Endothelial cell of umbilical vein (primary cell): Measurements from ENCODE around the gene KIF1C. TPM values are rescaled to one million over a fixed set of nuclear protein-coding genes. Genes with fewer than 3 reads are reported as not detected.

Experiments
- BruUV-seq: library from RNA; stranded (reverse); fragments of 400-500 nt; replicated peaks from 2 replicates; lab custom pipeline; 2021; lab: Mats Ljungman, UMichigan
- CTCF ChIA-PET: fragments of 300-600, 350-600 bp; sonication (Branson Sonifier 250); formaldehyde crosslinking; loops from one replicate; lab custom pipeline; 2021; ENCODE audit warnings: antibody characterized with exemption, inconsistent platforms; lab: Charles Lee
- POLR2A ChIA-PET: fragments of 300-600, 350-600 bp; sonication (Branson Sonifier 250); formaldehyde crosslinking; loops from one replicate; lab custom pipeline; 2021; ENCODE audit warnings: antibody characterized with exemption, inconsistent platforms; lab: Charles Lee
- DNase-seq: peaks from one replicate; pipeline ENCODE4 v3.0.0-alpha.2; 2011; ENCODE audit warnings: low read depth, low spot score
- FAIRE-seq: peaks from 2 replicates; lab custom pipeline; 2011; peaks lifted over from hg19 to GRCh38; lab: Jason Lieb, UNC
- H2AFZ ChIP-seq: 2 replicates; pipeline ENCODE4 v1.6.0; 2012; ENCODE audit warnings: low read depth, low read length, control low read depth, inconsistent platforms
- H3K27ac ChIP-seq: 2 replicates; pipeline ENCODE4 v1.5.1; 2011; ENCODE audit warnings: low read depth, mild to moderate bottlenecking, control low read depth, low read length, moderate library complexity; ENCODE audit not compliant: insufficient read depth
- H3K27me3 ChIP-seq, 2 experiments: 2 replicates each; pipeline versions ENCODE4 v1.6.0 to v1.6.1; 2011; ENCODE audit warnings: low read length in 2 of 2, mixed read lengths in 1 of 2; ENCODE audit not compliant: control insufficient read depth in 2 of 2, insufficient read depth in 2 of 2
- H3K36me3 ChIP-seq, 2 experiments: 2 replicates in 1 of 2; 3 replicates in 1 of 2; pipeline ENCODE4 v1.5.1; 2011; ENCODE audit warnings: low read length in 2 of 2, mild to moderate bottlenecking in 1 of 2, moderate library complexity in 1 of 2; ENCODE audit not compliant: control insufficient read depth in 2 of 2, insufficient read depth in 2 of 2; ENCODE audit errors: extremely low read depth in 1 of 2
- H3K4me1 ChIP-seq: 3 replicates; pipeline ENCODE4 v1.5.1; 2011; ENCODE audit warnings: mild to moderate bottlenecking, low read length; ENCODE audit not compliant: control insufficient read depth, insufficient read depth; ENCODE audit errors: extremely low read depth
- H3K4me2 ChIP-seq: 2 replicates; pipeline ENCODE4 v1.6.1; 2011; ENCODE audit warnings: low read length, control low read depth, mixed read lengths; ENCODE audit not compliant: insufficient read depth
- H3K4me3 ChIP-seq, 3 experiments: fragments of 200-600 bp in 1 of 3; sonication (generic), shearing (Covaris generic) in 1 of 3; replicated peaks in 1 of 3; 2 replicates each; pipeline ENCODE4 v1.5.1; 2011 to 2016; ENCODE audit warnings: control low read depth in 3 of 3, low read length in 3 of 3, mild to moderate bottlenecking in 2 of 3, inconsistent platforms in 1 of 3, low read depth in 1 of 3, moderate library complexity in 1 of 3; ENCODE audit not compliant: insufficient read depth in 1 of 3
- H3K79me2 ChIP-seq: 2 replicates; pipeline ENCODE4 v1.6.0; 2012; ENCODE audit warnings: low read length, inconsistent platforms; ENCODE audit not compliant: control insufficient read depth, insufficient read depth
- H3K9ac ChIP-seq: replicated peaks from 2 replicates; pipeline ENCODE3; 2011; ENCODE audit warnings: low read length, control low read depth; ENCODE audit not compliant: insufficient read depth; ENCODE audit errors: extremely low read depth
- H3K9me1 ChIP-seq: replicated peaks from 3 replicates; pipeline ENCODE4 v1.6.0; 2011; ENCODE audit warnings: mild to moderate bottlenecking, low read length; ENCODE audit not compliant: control insufficient read depth, insufficient read depth; ENCODE audit errors: extremely low read depth
- H3K9me3 ChIP-seq: replicated peaks from 2 replicates; pipeline ENCODE4 v1.5.1; 2012; ENCODE audit warnings: low read length, inconsistent platforms; ENCODE audit not compliant: control insufficient read depth, insufficient read depth
- H4K20me1 ChIP-seq: replicated peaks from 2 replicates; pipeline ENCODE3; 2011; ENCODE audit warnings: mild to moderate bottlenecking, low read length; ENCODE audit not compliant: control insufficient read depth, insufficient read depth; ENCODE audit errors: extremely low read depth
- EZH2 ChIP-seq: IDR thresholded peaks from 2 replicates; pipeline ENCODE4 v1.6.1; 2012; ENCODE audit warnings: borderline replicate concordance, low read depth, mild to moderate bottlenecking, moderate library complexity, low read length, inconsistent platforms; ENCODE audit not compliant: severe bottlenecking
- FOS ChIP-seq: IDR thresholded peaks from 2 replicates; pipeline ENCODE4 v1.6.1; 2011; ENCODE audit warnings: mild to moderate bottlenecking, low read length, moderate library complexity, borderline replicate concordance; ENCODE audit not compliant: insufficient read depth
- MYC ChIP-seq: IDR thresholded peaks from one replicate; pipeline ENCODE4 v1.6.1; 2011; ENCODE audit warnings: mild to moderate bottlenecking, low read depth, low read length
- POLR2A ChIP-seq: IDR thresholded peaks from 2 replicates; pipeline ENCODE4 v1.6.1; 2012; ENCODE audit warnings: low read depth, mild to moderate bottlenecking, control low read depth, low read length
- POLR2AphosphoS5 ChIP-seq: IDR thresholded peaks from 2 replicates; pipeline ENCODE4 v1.6.1; 2012; ENCODE audit warnings: low read depth, mild to moderate bottlenecking, control low read depth, low read length, moderate library complexity; ENCODE audit not compliant: insufficient read depth
- dilution Hi-C: fragments of 300-500 bp; cut with MboI; formaldehyde crosslinking; loops from one replicate; pipeline ENCODE4 v1.15.0; 2019; ENCODE audit warnings: low sequenced_read_pairs; ENCODE audit not compliant: extremely low pct_ligation_motif_present
- intact Hi-C: fragments of 100-400 bp; cut with micrococcal nuclease; formaldehyde crosslinking; loops from one replicate; pipeline ENCODE4 v1.10.0; 2022
- polyA plus RNA-seq, 4 experiments: library from polyadenylated mRNA; depleted of rRNA in 3 of 4; stranded (reverse) in 3 of 4; unstranded in 1 of 4; fragments of >200 nt; gene quantifications; 2 replicates each; pipeline versions ENCODE4 v1.2.1 to v1.2.3, GENCODE V29; 2011 to 2012; ENCODE audit warnings: missing spikeins in 1 of 4
- total RNA-seq: library from RNA; stranded (reverse); gene quantifications from 2 replicates; pipeline ENCODE4 v1.2.3, GENCODE V29; 2021

KIF1C gene
- total and polyA plus RNA-seq, 2 donors (not counting 3 experiments of a cell fraction or from before 2014, with no cell fraction given): 33.6 to 171 TPM

- no peaks in the 10 kb centered on the region for H4K20me1 ChIP-seq
- H3K4me2 ChIP-seq: no peak overlapping the region
- H3K9me1 ChIP-seq: no peaks in the 10 kb centered on the region
- H3K27ac ChIP-seq: no peak overlapping the region
- no peaks in the 10 kb centered on the region for H3K9me3 ChIP-seq
- TF ChIP-seq POLR2AphosphoS5 (no peak), MYC (no peak), FOS (no peak), POLR2A (no peak), EZH2 (no peak)
- H2AFZ ChIP-seq: no peak overlapping the region
- ChIA-PET CTCF (interaction anchor here (1.2 to 1.7 kb wide), 2 partner anchors 16 to 42 kb away, joined by 7 to 9 read pairs; partner anchors contain the start of gene SPAG7), POLR2A (interaction anchor here (0.7 to 3.1 kb wide), 3 partner anchors 11 to 244 kb away, joined by 3 to 15 read pairs (median 4); partner anchors contain the start of genes RNF167 and SPAG7)
- H3K4me1 ChIP-seq: peaks cover 27% of the 10 kb centered on the region
- no peak overlapping the region for H3K4me3 ChIP-seq
- FAIRE-seq: no peak
- peaks cover 19% of the 10 kb centered on the region for H3K79me2 ChIP-seq
- DNase-seq: no peak
- no peak overlapping the region for H3K9ac ChIP-seq
- intact Hi-C loops (no loop called here), dilution Hi-C loops (no loop called here)
- BruUV-seq: no TSS peak
- peaks cover 0 to 3% of the 10 kb centered on the region in 2 experiments for H3K36me3 ChIP-seq
- H3K27me3 ChIP-seq: no peaks in the 10 kb centered on the region
These were observed 46.3 kb upstream of the KIF1C start for GRCh38 chr17:4951486-4951885.

DNA sequence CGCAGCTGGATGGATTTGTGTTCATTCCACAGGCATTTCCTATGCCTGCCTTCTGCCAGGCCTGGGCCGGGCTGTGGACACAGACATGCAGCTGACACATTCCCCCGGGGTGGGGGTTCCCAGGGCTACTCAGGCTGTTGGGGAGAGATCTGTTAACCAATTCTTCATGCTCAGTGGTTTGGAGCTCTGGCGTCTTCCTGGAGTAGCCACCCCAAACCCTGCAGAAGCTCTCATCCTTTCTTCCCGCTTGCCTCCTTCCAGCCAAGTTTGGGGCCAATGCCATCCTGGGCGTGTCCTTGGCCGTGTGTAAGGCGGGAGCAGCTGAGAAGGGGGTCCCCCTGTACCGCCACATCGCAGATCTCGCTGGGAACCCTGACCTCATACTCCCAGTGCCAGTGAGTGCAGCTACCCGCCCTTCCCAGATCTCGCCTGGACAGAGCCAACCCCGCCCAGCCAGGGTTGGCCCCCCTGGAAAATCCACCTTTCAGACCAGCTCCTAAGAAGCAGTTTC, 44.2 kb upstream of the KIF1C start:
- peak overlapping the region; percentile 27 for H3K27ac ChIP-seq
- no peak overlapping the region for H3K4me3 ChIP-seq
- FAIRE-seq (peak; percentile 90), DNase-seq (peak; percentile 37)
- H3K9me3 ChIP-seq: no peaks in the 10 kb centered on the region
- peak overlapping the region; percentile 13 for H3K4me2 ChIP-seq
- no peaks in the 10 kb centered on the region for H3K36me3 ChIP-seq
- no peaks in the 10 kb centered on the region for H3K9me1 ChIP-seq
- POLR2A ChIA-PET: interaction anchor here (0.8 to 1.0 kb wide), 3 partner anchors 9 to 14 kb away, joined by 3 to 4 read pairs (median 4); partner anchors contain the start of genes RNF167, SLC25A11 and SPAG7
- peaks cover 24% of the 10 kb centered on the region for H3K4me1 ChIP-seq
- dilution Hi-C loops (no loop called here), intact Hi-C loops (no loop called here)
- no TSS peak for BruUV-seq
- H2AFZ ChIP-seq: peak overlapping the region; percentile 44
- H3K79me2 ChIP-seq: no peaks in the 10 kb centered on the region
- CTCF ChIA-PET: interaction anchor here (1.0 to 1.5 kb wide), 4 partner anchors 11 to 45 kb away, joined by 3 to 11 read pairs (median 4); partner anchors contain the start of genes RNF167, SLC25A11 and SPAG7
- peak overlapping the region; percentile 20 for H3K9ac ChIP-seq
- TF ChIP-seq EZH2: no peak
- TF ChIP-seq POLR2AphosphoS5: peak; percentile 16
- H3K27me3 ChIP-seq: no peaks in the 10 kb centered on the region
- no peaks in the 10 kb centered on the region for H4K20me1 ChIP-seq
